Endometrial microvascular endothelial cells (primary cell): ENCODE data around the gene UNC5B. TPM values are rescaled to one million over a fixed set of nuclear protein-coding genes. Genes with fewer than 3 reads are reported as not detected.

ENCODE experiments used
- in situ Hi-C: cut with HindIII; loops from 2 replicates; pipeline ENCODE4 v1.10.0; 2017; ENCODE audit warnings: low sequenced_read_pairs, low pct_unique_long_range_greater_than_20kb; ENCODE audit errors: inconsistent ontology term
- total RNA-seq: library from RNA; depleted of rRNA; stranded (reverse); fragments of >200 nt; gene quantifications from one replicate; pipeline ENCODE4 v1.2.3, GENCODE V29; 2015; ENCODE audit errors: inconsistent ontology term

Gene UNC5B
- total RNA-seq, 1 donor from 2014 or later = 7.2 TPM

DNA sequence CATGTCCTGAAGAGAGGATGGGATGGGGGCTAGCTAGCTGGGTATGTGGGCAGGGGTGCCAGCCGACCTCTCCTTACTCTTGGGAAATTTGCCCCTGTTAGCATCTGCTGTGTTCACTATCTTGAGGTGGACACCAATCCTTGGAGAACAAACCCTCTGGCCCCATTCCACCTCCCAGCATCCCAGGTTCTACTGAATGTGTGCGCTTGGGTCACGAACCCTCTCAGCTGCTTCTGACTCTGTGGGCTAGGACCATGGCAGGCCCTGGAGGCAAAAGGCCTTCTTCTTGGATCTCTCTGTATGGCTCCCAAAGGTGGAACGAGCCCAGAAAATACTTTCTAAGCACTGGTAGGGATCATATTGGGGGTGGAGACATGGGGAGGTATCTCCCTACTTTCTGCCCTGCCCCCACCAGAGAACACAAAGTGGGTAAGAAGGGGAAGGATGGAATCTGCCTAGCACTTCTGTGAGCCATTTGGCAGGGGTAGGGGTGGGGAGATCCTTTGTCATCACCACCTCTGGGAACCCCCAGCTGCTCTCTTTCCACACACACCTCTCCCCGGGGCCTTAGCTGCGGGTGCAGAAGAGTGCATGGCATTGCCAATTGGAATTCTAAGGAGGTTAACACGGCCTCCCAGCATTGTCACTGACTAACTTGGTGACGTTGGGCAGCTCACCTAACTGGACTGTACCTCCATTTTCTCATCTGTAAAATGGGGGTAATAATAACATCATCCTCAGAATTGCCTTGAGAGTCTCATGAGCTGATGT lies 7.7 kb downstream of the UNC5B start:
- in situ Hi-C loops = no loop called here

DNA sequence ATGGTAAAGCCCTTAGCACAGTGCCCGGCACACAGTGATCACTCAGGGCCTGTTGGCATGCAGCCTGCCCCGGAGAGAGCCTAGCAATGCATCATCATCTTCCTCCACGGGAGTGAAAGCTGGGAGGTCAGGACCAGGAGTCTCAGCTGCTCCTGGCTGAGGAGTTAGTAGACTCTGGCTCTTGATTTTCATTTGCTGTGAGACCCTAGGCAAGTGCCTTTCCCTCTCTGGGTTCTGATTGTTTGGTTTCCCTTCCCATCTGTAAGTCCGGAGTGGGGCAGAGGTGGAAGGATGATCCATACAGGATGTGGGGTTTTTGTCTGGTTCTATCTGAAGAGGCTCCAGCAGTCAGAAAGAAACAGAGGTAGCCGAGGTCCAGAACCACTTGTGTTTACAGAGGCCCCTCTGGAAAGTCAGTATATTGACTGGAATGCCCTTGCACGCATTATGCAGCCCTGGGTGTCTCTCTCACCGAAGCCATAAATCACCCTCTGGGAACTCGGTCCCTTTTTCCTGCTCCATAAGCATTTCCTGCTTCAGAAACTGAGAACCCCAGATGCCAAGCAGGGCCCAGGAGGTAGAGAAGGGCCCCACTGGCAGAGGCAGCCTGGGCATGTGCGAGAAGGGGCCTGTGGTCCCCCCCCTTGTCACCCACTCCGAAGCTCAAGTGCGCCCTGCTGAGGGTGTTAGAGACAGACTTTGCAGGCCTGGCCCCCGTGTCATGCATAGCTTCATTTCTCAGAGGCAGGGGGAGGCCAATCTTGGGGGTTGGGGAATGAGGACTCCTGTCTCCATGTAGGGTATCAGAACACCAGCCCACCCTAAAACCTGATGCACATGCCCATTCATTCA lies 8.5 kb downstream of the UNC5B start:
- in situ Hi-C loops = no loop called here

DNA sequence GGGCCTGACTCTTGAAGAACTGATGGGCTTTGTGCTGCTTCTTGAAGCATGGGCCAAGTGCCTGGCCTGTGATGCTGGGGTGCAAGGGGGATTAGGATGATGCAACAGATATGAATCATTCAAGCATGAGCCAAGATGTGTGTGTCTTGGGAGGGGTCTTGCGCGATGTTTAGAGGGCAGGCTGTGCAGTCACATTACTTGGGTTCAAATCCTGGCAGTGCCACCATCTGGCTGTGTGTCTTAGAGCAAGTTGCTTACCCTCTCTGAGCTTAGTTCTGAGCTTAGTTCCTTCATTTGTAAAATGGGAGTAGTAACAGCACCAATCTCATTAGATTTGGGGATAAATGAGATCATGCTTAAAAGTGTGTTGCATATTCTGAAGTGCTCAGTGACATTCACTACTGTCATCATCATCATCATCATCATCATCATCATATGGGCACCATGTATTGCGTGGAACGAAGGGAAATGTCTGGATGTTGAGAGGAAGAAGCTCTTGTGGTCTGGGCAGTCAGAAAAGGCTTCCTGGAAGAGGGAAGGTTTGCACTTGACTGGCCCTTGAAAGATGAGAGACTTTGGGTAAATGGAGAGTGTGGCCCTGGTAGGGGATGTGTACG lies 9.3 kb downstream of the UNC5B start:
- in situ Hi-C loops = no loop called here

DNA sequence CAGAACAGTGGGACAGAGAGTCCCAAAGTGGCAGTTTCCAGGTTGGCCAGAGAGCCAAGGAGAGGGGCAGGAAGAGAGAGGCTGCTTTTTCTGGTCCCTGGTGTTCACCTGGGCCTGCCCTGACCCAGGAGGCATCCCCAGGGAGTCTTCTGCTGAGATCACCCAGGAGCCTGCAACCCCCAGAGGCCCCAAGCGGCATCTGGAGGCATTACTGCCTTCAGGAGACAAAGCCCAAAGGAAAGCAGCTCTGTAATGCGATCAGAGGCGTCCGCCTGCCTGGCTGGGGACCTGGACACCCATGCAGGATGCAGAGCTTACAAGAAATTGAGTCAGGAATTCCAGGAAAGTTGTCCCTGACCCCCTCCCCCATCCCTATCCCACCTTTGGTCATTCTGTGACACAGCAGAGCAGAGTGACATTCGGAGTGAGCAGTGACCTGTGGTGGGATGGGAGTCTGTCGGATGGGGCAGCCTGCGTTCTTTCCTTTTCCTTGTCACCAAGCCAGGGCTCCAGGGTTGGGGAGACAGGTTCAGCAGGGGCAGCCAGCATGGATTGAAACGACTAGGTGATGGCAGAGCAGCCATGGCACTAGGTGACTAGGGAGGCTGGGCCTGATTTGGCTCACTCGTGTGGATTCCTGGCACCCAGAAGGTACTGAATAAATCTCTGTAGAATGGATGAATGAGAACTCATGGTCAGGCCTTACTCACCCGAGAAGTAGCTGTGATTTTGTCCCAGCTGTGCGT lies 10.4 kb downstream of the UNC5B start:
- in situ Hi-C loops = no loop called here

GRCh38 chr10:71223347-71224058 lies 11.1 kb downstream of the UNC5B start:
- in situ Hi-C loops = no loop called here

- in situ Hi-C loops = no loop called here
Measured at GRCh38 chr10:71225291-71226058, 13.1 kb downstream of the UNC5B start.

GRCh38 chr10:71228875-71229675 lies 16.7 kb downstream of the UNC5B start:
- in situ Hi-C loops = no loop called here

- in situ Hi-C loops = no loop called here
Measured at GRCh38 chr10:71229726-71230655, 17.6 kb downstream of the UNC5B start.

DNA sequence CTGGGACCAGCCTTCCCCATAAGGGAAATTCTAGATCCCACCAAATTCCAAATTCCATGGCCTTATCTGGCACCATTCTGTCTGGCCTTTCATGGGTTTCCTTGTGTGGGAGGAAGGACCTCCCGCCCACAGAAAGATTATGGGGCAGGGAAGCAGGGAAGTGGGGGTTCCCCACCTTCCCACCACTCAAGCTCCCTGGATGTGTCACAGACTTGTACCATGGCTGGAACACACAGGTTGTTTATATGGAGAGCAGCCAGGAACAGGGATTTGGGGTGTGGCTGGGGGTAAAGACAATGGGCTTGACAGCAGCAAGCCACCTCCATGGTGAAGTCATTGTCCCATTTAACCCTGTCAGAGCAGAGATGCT lies 18.3 kb downstream of the UNC5B start:
- in situ Hi-C loops = no loop called here

DNA sequence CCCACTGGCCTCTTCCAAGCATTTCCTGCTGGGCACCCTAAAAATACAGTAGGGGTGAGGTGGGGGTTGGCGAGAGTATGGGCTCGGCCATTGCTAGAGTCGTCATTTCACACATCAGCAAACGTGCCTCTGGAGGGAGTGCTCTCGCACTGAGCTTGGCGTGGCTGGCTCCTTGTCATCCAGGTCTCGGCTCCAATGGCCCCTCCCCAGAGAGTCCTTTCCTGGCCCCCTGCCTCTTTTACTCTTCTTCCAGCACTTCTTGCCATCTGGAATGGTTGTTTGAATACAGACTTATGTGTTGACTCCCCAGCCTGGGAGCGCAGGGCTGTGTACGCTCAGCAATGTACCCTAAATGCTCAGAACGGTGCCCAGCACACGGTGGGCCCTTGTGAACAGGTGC lies 18.8 kb downstream of the UNC5B start:
- in situ Hi-C loops = no loop called here

DNA sequence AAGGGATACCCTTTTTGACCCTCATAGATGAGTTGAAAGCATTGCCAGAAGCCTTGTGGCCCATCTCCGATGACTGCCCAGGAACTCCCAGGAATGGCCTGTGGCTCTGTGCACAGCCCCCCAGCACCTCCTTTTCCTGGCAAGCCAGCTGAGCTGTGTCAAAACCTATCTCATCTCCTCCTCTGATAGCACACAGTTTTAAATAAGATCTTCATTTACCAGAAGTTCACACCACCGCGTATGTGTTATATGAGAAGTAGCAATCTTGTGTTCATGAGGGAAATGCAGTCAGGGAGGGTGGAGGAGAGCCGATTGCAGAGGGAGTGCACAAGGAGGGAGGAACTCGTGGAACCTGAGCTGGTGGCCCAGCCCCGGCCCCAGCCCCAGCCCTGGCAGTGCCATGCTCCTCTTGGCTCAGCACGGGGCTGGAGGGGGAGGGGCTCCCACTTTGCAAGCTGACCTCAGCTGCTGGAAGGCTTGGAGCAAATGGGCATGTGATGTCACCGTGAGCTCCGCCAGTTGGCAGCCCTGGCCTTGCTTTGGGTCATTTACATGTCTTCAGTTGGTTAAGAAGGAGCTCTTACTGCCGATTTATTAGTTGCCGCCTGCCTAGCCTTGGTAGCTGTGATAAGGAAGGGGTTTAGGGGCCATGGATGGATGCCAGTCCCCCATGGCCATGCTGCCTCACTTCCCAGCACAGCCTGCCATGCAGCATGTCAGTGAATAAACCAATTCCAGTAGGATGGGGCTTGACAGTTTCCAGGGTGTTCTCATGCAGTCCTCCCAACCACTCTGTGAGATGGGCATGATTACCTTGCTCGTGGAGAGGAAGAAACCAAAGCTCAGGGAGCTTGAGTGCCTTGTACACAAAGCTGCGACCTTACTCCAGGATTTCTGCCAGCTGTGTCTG lies 20.0 kb downstream of the UNC5B start:
- in situ Hi-C loops = no loop called here

DNA sequence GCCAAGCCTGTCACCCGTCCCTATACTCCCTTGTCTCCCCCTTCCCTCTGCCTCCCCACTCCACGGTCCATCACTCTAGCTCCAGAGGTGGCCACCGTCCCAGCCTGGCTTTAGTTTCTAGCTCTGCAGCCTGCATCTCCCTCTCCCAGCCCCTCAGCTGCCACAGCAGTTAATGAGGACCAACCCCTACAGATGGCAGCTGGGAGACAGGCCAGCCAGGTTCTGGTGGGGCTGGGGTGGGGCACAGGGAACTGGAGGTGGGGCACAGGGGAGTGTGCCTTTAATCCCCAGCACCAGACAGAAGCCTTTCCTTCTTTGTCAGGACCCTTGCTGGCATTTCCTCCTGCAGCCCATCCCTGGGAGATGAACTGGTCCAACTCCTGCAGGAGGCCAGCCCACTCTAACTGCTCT lies 21.1 kb downstream of the UNC5B start:
- in situ Hi-C loops = no loop called here

- in situ Hi-C loops = no loop called here
Measured at GRCh38 chr10:71234004-71234894, 21.9 kb downstream of the UNC5B start.

DNA sequence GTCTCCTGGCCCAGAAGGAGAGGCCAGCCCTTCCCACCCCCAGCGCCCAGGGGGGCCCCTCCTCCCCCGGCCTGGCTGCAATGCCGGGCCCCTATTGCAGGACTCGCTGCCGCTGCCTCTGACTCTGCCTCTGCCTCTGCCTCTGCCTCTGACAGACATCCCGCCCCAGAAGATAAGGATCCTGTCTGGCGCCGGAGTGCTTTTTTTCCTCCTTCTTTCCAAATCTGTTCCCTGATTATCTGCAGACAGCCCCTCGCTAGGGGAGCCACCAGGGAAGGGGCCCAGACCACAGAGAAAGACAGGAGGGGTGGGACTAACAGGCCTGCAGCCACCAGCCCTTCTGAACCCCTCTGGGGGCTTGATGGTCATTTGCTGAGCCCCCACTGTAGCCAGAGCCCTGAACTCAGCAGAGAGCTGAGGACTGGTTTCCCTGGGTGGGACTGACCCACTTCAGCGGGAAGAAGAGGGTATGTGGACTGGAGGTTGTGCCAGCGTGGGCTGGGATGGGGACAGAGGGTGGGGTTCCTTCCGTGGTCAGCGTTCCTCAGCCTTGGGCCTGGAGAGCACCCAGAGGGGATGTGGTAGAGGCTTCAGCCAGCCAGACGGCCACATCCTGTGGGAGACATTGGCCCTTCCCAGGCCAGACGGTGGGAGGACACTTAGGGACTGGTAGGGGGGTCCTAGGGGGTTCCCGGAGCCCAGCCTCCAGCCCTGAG lies 22.8 kb downstream of the UNC5B start:
- in situ Hi-C loops = no loop called here
